SK-N-SH treated with all-trans-retinoic acid at 6 μM for 48 hours (cell line): Measurements from ENCODE around the gene SLC22A17.

Experiments
- CREB5 ChIP-seq: fragments of 250-450 bp; sonication (Bioruptor Pico); IDR thresholded peaks from 2 replicates; pipeline ENCODE4 v1.5.1; 2020; ENCODE audit warnings: low read depth, mild to moderate bottlenecking, moderate library complexity
- ISL1 ChIP-seq: fragments of 250-450 bp; sonication (Bioruptor Pico); IDR thresholded peaks from 2 replicates; pipeline ENCODE4 v2.1.2; 2022; ENCODE audit warnings: mild to moderate bottlenecking, moderate library complexity
- PATZ1 ChIP-seq: fragments of 250-450 bp; sonication (Bioruptor Pico); IDR thresholded peaks from 2 replicates; pipeline ENCODE4 v1.8.0; 2020; ENCODE audit warnings: mild to moderate bottlenecking, moderate library complexity, borderline replicate concordance
- PPARA ChIP-seq: fragments of 250-450 bp; sonication (Bioruptor Pico); IDR thresholded peaks from 2 replicates; pipeline ENCODE4 v1.5.0; 2020; ENCODE audit warnings: mild to moderate bottlenecking, borderline replicate concordance
- ZC3H10 ChIP-seq: fragments of 250-450 bp; sonication (Bioruptor Pico); IDR thresholded peaks from 2 replicates; pipeline ENCODE4 v1.5.1; 2021; ENCODE audit warnings: mild to moderate bottlenecking, moderate library complexity
- ZFP30 ChIP-seq: fragments of 450-650 bp; formaldehyde crosslinking; IDR thresholded peaks from 2 replicates; pipeline ENCODE4 v1.5.0; 2022; ENCODE audit warnings: mild to moderate bottlenecking, moderate library complexity
- TF ChIP-seq, protein P1 (sequence below): fragments of 250-450 bp; sonication (Bioruptor Pico); IDR thresholded peaks from 2 replicates; pipeline ENCODE4 v1.8.0; 2021; ENCODE audit warnings: low read depth, mild to moderate bottlenecking, moderate library complexity, borderline replicate concordance
- TF ChIP-seq, protein P2 (sequence below): fragments of 250-450 bp; sonication (Bioruptor Pico); IDR thresholded peaks from 2 replicates; pipeline ENCODE4 v1.5.1; 2021; ENCODE audit warnings: mild to moderate bottlenecking, moderate library complexity

DNA sequence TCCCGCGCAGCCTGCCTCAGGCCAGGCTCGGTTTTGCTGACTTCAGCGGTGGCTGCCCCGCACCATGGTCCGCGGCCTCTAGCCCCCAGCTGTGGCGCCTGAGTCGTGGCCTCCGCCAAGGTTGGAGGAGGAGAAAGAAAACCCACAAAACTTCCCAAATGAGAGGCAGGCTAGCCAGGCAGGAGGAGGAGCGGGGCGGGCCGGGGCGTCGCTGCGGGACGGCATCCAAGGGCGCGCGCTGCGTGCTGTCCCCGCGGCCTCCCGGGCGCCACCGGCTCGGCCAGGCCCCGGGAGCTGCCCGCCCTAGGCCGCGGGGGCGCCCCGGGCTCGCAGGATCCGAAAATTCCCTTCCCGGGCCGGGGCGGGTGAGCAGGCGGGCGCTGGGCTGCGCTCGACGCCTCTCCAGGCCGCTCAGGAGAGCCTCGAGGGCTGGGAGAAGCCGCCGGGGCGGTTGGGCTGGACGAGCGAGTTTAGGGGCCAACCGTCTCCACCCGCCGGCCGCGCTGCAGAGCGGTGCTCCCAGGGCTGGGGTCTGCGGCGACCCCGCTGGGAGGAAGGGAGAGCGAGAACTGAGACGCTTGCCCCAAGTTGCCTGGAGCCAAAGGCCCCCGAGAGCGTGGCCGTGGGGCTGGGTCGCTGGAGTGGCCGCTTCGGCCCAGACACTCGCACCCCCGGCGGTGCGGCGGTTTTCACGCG, 12.5 kb upstream of the SLC22A17 start, which contains the start of gene EFS:
- no peak for TF ChIP-seq ZFP30 (CRISPR knock-in tag)
- no peak for TF ChIP-seq PATZ1
- TF ChIP-seq, protein P1, sequence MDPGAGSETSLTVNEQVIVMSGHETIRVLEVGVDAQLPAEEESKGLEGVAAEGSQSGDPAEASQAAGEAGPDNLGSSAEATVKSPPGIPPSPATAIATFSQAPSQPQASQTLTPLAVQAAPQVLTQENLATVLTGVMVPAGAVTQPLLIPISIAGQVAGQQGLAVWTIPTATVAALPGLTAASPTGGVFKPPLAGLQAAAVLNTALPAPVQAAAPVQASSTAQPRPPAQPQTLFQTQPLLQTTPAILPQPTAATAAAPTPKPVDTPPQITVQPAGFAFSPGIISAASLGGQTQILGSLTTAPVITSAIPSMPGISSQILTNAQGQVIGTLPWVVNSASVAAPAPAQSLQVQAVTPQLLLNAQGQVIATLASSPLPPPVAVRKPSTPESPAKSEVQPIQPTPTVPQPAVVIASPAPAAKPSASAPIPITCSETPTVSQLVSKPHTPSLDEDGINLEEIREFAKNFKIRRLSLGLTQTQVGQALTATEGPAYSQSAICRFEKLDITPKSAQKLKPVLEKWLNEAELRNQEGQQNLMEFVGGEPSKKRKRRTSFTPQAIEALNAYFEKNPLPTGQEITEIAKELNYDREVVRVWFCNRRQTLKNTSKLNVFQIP: no peak
- TF ChIP-seq ISL1 (CRISPR knock-in tag): no peak
- TF ChIP-seq, protein P2, sequence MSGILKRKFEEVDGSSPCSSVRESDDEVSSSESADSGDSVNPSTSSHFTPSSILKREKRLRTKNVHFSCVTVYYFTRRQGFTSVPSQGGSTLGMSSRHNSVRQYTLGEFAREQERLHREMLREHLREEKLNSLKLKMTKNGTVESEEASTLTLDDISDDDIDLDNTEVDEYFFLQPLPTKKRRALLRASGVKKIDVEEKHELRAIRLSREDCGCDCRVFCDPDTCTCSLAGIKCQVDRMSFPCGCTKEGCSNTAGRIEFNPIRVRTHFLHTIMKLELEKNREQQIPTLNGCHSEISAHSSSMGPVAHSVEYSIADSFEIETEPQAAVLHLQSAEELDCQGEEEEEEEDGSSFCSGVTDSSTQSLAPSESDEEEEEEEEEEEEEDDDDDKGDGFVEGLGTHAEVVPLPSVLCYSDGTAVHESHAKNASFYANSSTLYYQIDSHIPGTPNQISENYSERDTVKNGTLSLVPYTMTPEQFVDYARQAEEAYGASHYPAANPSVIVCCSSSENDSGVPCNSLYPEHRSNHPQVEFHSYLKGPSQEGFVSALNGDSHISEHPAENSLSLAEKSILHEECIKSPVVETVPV (CRISPR knock-in tag): no peak
- no peak for TF ChIP-seq CREB5 (CRISPR knock-in tag)
- no peak for TF ChIP-seq ZC3H10 (CRISPR knock-in tag)
- no peak for TF ChIP-seq PPARA (CRISPR knock-in tag)
